ENCODE data around the gene MYOG.

MYOG gene

DNA sequence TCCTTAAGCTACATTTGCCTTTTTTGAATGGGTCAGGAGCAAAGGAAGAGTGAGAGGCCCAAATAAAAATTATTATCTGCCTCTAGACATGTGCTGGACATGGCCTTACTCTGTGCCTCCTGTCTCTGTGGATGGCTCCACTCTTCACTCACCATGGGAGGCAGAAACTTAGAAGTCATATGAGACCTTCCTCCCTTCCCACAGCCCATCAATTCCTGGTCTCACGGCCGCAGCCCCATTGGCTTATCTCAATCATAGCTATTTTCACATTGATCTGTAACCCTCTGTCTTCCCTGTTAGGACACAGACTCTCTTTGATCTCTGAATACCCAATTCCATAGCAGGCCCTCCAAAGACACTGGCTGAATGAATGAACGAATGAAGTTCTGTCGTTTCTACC lies 27.5 kb upstream of the MYOG start:
- Histone ChIP-seq H3K4me3 (ENCODE audit: low read depth in 1 of 2, low read length in 2 of 2) (no peak overlapping the region), H3K27ac (ENCODE audit: low read length) (no peak overlapping the region), H3K27me3 (ENCODE audit: low read depth, low read length) (peaks cover 8% of the 10 kb centered on the region), H3K36me3 (ENCODE audit: control insufficient read depth in 1 of 2, insufficient read depth in 2 of 2, low read length in 2 of 2) (no peaks in the 10 kb centered on the region), H3K9me3 (ENCODE audit: control insufficient read depth in 1 of 2, low read length in 2 of 2) (no peaks in the 10 kb centered on the region), H3K4me1 (ENCODE audit: control insufficient read depth in 1 of 2, insufficient read depth in 2 of 2, low read length in 2 of 2) (no peaks in the 10 kb centered on the region)

DNA sequence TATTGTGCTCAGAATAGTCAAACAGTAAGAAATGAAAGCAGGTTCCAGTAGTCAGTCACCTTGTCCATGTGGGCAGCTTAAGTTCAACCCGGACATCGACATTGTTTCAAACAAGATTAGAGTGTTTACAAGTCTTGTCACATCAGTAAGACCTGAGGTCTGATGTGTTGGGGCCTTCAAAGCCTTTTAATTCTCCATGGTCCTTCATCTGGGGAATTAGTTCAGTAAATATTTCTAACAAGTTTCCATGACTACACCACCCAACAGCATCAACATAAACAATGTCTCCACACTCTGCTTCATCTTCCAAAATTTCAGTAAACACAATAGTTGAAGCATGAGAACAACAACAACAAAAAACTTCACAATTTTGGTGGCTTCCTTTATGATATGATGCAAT lies 26.7 kb upstream of the MYOG start:
- H3K4me3 ChIP-seq (ENCODE audit: low read depth in 1 of 2, low read length in 2 of 2), result no peak overlapping the region
- no peaks in the 10 kb centered on the region for H3K4me1 ChIP-seq (ENCODE audit: control insufficient read depth in 1 of 2, insufficient read depth in 2 of 2, low read length in 2 of 2)
- no peaks in the 10 kb centered on the region for H3K36me3 ChIP-seq (ENCODE audit: control insufficient read depth in 1 of 2, insufficient read depth in 2 of 2, low read length in 2 of 2)
- H3K27me3 ChIP-seq (ENCODE audit: low read depth, low read length), result peaks cover under 1% of the 10 kb centered on the region
- no peaks in the 10 kb centered on the region for H3K9me3 ChIP-seq (ENCODE audit: control insufficient read depth in 1 of 2, low read length in 2 of 2)
- H3K27ac ChIP-seq (ENCODE audit: low read length), result no peak overlapping the region

DNA sequence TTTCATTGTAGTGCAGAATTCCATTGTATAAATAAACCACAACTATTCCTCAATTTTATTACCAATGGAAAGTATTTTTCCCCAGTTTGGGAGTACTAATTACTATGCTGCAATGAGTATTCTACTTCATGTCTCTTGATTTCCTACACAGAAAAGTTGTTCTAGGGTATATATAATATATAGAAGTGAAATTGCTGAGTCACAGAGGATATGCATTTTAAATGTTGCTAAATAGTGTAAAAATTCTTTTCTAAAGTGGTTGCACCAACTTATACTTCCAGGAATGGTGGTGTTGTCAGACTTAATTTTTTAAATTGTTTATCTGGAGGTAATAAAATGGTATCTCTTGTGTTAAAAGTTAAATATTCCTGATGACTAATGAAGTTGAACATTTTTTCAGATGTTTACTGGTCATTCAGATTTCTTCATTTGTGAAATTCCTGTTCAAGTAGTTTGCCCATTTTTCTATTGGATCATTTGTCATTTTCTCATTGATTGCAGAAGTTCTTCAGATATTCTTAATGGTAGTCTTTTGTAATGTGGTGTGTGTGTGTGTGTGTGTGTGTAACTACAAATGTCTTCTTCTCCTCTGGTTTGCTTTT lies 19.1 kb upstream of the MYOG start:
- no peaks in the 10 kb centered on the region for H3K4me1 ChIP-seq (ENCODE audit: control insufficient read depth in 1 of 2, insufficient read depth in 2 of 2, low read length in 2 of 2)
- peaks cover 0 to 3% of the 10 kb centered on the region in 2 donors for H3K9me3 ChIP-seq (ENCODE audit: control insufficient read depth in 1 of 2, low read length in 2 of 2)
- H3K4me3 ChIP-seq (ENCODE audit: low read depth in 1 of 2, low read length in 2 of 2), result no peak overlapping the region
- no peaks in the 10 kb centered on the region for H3K27me3 ChIP-seq (ENCODE audit: low read depth, low read length)
- H3K27ac ChIP-seq (ENCODE audit: low read length), result no peak overlapping the region
- no peaks in the 10 kb centered on the region for H3K36me3 ChIP-seq (ENCODE audit: control insufficient read depth in 1 of 2, insufficient read depth in 2 of 2, low read length in 2 of 2)

DNA sequence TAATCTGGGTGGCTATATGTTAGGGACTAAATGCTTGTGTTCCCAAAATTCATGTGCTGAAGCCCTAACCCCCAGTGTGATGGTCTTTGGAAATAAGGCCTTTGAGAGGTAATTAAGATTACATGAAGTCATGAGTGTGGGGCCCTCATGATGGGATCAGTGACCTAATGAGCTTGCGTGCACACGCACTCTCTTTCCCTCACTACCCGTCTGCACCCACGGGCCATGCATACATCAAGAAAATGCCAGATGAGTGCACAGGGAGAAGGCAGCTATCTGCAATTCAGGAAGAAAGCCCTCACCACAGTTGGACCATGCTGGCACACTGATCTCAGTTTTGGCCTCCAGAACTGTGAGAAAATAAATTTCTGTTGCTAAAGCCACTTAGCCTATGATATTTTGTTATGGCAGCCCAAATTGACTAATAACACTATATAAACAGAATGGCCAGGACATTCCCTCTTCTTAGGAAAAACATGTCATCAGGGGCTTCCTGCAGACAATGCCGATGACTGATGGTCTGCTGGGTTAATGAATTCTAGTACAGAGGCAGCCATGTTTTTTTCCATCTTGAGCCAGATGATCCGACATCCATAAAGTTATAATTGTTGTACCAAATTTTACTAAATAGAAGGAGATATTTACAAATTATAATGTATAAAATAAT lies 18.1 kb upstream of the MYOG start:
- Histone ChIP-seq H3K27ac (ENCODE audit: low read length) (no peak overlapping the region), H3K9me3 (ENCODE audit: control insufficient read depth in 1 of 2, low read length in 2 of 2) (peaks cover 0 to 3% of the 10 kb centered on the region in 2 donors), H3K27me3 (ENCODE audit: low read depth, low read length) (no peaks in the 10 kb centered on the region), H3K4me1 (ENCODE audit: control insufficient read depth in 1 of 2, insufficient read depth in 2 of 2, low read length in 2 of 2) (no peaks in the 10 kb centered on the region), H3K36me3 (ENCODE audit: control insufficient read depth in 1 of 2, insufficient read depth in 2 of 2, low read length in 2 of 2) (no peaks in the 10 kb centered on the region), H3K4me3 (ENCODE audit: low read depth in 1 of 2, low read length in 2 of 2) (no peak overlapping the region)

DNA sequence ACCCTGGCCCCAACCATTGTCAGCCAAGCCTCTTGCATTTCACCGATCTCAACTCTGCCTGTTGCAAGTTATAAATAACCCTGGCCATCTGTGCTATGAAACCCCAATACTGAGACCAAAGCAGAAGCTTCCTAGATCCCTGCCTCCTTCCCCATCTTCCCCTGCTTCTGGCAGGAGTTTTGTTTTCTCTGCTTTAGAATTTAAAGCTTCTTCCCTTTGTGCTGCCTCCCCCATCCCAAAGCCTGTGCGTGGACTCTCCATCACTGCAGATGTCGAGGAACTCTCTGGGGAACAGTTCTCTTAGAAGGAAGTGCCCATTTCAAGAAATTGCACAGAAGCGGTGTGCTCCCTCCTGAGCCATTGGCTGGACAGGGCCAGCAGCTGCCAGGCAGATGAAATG lies 17.4 kb upstream of the MYOG start:
- H3K4me1 ChIP-seq (ENCODE audit: control insufficient read depth in 1 of 2, insufficient read depth in 2 of 2, low read length in 2 of 2), result no peaks in the 10 kb centered on the region
- H3K36me3 ChIP-seq (ENCODE audit: control insufficient read depth in 1 of 2, insufficient read depth in 2 of 2, low read length in 2 of 2), result no peaks in the 10 kb centered on the region
- H3K4me3 ChIP-seq (ENCODE audit: low read depth in 1 of 2, low read length in 2 of 2), result no peak overlapping the region

DNA sequence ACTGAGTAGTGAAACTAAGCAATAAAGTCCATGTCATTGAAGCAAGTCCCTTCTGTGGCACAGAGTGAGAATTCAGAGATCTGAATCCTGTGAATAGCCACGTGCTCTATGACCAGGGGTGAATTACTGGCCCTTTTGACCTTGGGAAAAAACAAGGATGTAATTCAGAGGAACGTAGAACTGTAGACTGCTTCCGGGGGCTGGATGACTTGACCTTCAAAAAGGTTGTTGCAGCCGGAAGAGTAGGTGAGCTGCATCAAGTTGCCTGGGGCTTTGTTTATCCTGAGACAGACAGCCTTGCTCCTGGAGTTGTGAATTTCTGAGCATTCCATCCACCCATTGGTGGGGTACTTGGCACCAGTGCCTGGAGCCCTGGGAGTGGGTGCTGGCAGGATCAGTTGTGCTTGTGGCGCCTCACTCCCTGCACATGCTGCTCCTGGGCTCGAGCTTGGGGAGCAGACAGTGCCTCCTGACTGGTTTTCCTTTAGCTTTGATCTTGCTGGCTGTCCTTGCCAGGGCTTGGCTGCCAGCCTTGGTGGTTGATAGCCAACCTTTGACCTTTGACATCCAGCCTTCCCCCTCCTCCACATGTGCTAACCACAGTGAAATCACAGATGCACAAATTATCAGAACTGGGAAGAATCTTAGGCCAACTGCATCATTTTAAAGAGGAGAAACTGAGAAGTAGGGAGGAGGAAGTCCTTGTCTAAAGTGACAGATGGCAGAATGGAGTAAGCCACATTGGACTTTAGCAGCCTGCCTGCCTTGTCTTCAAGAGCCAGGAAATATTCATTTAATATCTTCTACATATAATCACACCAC lies 16.2 kb upstream of the MYOG start:
- peaks cover 1 to 3% of the 10 kb centered on the region in 2 donors for H3K9me3 ChIP-seq (ENCODE audit: control insufficient read depth in 1 of 2, low read length in 2 of 2)
- no peaks in the 10 kb centered on the region for H3K27me3 ChIP-seq (ENCODE audit: low read depth, low read length)
- no peaks in the 10 kb centered on the region for H3K36me3 ChIP-seq (ENCODE audit: control insufficient read depth in 1 of 2, insufficient read depth in 2 of 2, low read length in 2 of 2)
- H3K27ac ChIP-seq (ENCODE audit: low read length), result no peak overlapping the region
- H3K4me3 ChIP-seq (ENCODE audit: low read depth in 1 of 2, low read length in 2 of 2), result no peak overlapping the region
- no peaks in the 10 kb centered on the region for H3K4me1 ChIP-seq (ENCODE audit: control insufficient read depth in 1 of 2, insufficient read depth in 2 of 2, low read length in 2 of 2)

More for the DNA sequence above, 17.4 kb upstream of the MYOG start:
- Histone ChIP-seq H3K27me3 (ENCODE audit: low read depth, low read length) (no peaks in the 10 kb centered on the region), H3K27ac (ENCODE audit: low read length) (no peak overlapping the region), H3K9me3 (ENCODE audit: control insufficient read depth in 1 of 2, low read length in 2 of 2) (peaks cover 0 to 3% of the 10 kb centered on the region in 2 donors)

DNA sequence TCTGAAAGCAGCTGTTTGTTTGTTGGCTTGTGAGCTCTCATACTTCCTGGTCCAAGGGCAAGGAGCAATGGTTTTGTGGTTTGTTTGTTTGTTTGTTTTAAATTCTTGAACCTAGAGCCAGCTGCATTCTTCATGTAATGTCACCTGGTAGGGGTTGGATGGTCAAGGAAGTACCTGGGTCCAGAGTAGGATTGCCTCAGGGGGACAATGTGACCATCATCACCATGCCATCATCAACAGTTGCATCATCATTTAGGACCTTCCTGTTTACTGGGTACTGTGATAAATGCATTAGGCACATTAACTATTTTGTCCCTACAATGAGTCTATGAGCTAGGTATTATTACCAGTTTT lies 14.7 kb upstream of the MYOG start:
- Histone ChIP-seq H3K4me3 (ENCODE audit: low read depth in 1 of 2, low read length in 2 of 2) (no peak overlapping the region), H3K27me3 (ENCODE audit: low read depth, low read length) (no peaks in the 10 kb centered on the region), H3K9me3 (ENCODE audit: control insufficient read depth in 1 of 2, low read length in 2 of 2) (peaks cover 2 to 5% of the 10 kb centered on the region in 2 donors), H3K4me1 (ENCODE audit: control insufficient read depth in 1 of 2, insufficient read depth in 2 of 2, low read length in 2 of 2) (no peaks in the 10 kb centered on the region), H3K27ac (ENCODE audit: low read length) (no peak overlapping the region), H3K36me3 (ENCODE audit: control insufficient read depth in 1 of 2, insufficient read depth in 2 of 2, low read length in 2 of 2) (no peaks in the 10 kb centered on the region)

DNA sequence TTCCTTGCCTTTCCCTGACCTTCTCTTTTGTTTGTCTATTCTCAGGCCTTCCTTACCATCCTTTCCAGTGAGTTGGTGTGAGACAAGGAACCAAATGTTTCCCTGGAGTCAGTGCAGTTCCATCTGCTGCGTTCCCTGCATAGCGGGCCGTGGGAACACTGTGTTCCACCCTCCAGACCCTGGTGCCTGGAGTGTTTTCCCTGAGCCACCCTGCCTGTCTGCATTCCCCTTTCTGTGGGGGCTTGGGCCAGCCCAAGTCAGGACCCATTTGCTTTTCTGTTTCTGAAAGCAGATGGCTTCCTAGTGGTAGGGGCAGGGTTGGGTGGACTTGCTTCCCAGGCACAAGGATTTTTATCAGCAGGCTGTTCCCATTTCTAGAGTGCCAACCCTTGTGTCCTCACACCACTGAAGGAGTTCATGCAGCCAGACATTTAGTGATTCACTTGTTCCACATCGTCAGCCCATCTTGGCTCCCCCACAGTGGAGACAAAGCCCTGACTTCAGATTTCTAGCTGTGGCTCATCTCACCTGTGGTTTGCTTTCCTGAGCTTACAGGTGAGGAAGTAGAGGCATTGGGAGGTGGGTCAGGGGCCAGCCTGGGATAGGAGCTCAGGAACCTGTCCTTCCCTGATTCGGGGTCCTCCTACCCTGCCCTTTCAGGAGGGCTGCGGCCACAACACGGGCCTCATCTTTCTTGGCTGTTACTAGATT lies 14.1 kb upstream of the MYOG start:
- Histone ChIP-seq H3K4me3 (ENCODE audit: low read depth in 1 of 2, low read length in 2 of 2) (no peak overlapping the region), H3K9me3 (ENCODE audit: control insufficient read depth in 1 of 2, low read length in 2 of 2) (peaks cover 4 to 11% of the 10 kb centered on the region in 2 donors), H3K36me3 (ENCODE audit: control insufficient read depth in 1 of 2, insufficient read depth in 2 of 2, low read length in 2 of 2) (no peaks in the 10 kb centered on the region), H3K4me1 (ENCODE audit: control insufficient read depth in 1 of 2, insufficient read depth in 2 of 2, low read length in 2 of 2) (no peaks in the 10 kb centered on the region), H3K27me3 (ENCODE audit: low read depth, low read length) (no peaks in the 10 kb centered on the region), H3K27ac (ENCODE audit: low read length) (no peak overlapping the region)

DNA sequence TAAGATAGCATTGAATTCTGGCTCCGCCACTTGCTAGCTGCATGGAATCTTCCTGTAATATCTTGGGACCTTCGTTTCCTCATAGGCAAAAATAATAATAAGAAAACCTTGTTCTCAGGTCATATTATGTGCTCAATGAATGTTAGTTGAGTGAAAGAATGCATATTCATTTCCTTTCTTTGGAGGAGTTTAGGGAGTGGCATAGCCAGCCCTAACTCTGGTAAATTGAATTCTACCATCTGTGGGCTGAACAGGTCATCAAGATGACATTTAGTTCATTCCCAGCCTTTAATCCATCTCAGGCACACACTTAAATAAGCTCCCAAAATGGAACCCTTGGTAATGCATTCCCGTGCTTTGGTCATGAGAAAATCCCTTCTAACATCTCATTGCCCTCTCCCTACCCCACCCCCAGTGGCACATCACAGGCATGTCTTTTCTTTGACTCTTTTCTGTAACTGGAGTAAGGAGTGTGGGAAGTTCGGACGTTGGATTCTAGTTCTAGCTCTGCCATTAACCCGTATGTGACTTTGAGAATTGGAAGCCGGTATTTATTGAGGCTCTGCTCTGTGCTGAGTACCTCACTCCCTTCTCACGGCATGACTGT lies 13.2 kb upstream of the MYOG start:
- H3K4me1 ChIP-seq (ENCODE audit: control insufficient read depth in 1 of 2, insufficient read depth in 2 of 2, low read length in 2 of 2), result no peaks in the 10 kb centered on the region
- no peaks in the 10 kb centered on the region for H3K27me3 ChIP-seq (ENCODE audit: low read depth, low read length)
- no peak overlapping the region for H3K4me3 ChIP-seq (ENCODE audit: low read depth in 1 of 2, low read length in 2 of 2)
- peaks cover 7 to 15% of the 10 kb centered on the region in 2 donors for H3K9me3 ChIP-seq (ENCODE audit: control insufficient read depth in 1 of 2, low read length in 2 of 2)
- no peak overlapping the region for H3K27ac ChIP-seq (ENCODE audit: low read length)
- no peaks in the 10 kb centered on the region for H3K36me3 ChIP-seq (ENCODE audit: control insufficient read depth in 1 of 2, insufficient read depth in 2 of 2, low read length in 2 of 2)

DNA sequence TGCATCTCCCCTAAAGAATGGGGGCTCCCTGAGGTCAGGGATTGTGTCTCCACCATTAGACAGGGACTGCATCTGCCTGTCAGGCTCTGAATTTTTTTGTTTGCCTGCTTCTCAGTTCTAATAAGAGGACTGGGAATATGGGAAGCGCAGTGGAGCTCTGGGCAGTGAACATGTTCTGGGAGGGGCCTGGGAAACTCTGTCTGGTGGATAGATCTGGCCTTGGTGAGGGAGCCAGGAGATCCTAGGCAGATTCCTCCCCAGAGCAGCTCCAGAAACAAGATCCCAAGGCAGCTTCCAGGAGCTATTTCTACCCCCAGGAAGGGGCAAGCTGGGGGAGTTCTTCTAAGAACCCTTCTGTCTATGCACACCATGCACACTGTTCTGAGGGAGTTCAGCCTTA lies 12.6 kb upstream of the MYOG start:
- Histone ChIP-seq H3K9me3 (ENCODE audit: control insufficient read depth in 1 of 2, low read length in 2 of 2) (peaks cover 7 to 15% of the 10 kb centered on the region in 2 donors), H3K27ac (ENCODE audit: low read length) (no peak overlapping the region), H3K4me3 (ENCODE audit: low read depth in 1 of 2, low read length in 2 of 2) (no peak overlapping the region), H3K4me1 (ENCODE audit: control insufficient read depth in 1 of 2, insufficient read depth in 2 of 2, low read length in 2 of 2) (no peaks in the 10 kb centered on the region), H3K27me3 (ENCODE audit: low read depth, low read length) (no peaks in the 10 kb centered on the region), H3K36me3 (ENCODE audit: control insufficient read depth in 1 of 2, insufficient read depth in 2 of 2, low read length in 2 of 2) (no peaks in the 10 kb centered on the region)

DNA sequence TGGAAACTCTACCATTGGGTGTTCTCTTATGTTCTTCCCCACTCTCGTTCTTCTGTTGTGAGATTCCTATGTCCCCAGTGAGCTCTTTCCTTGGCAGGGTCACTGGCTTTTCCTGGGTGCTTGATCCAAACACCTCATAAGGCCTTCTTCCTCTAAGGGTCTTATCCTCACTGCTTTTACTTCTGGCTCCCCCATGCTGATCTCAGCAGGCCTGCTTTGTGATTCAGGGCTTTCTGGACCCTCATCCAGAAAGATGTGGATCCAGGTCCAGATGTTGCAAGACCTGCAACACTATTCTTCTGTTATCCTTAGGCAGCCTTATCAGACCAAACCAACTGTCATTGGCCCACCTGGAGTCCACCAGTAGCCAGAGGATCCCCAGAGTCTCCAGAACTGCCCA lies 11.2 kb upstream of the MYOG start:
- Histone ChIP-seq H3K36me3 (ENCODE audit: control insufficient read depth in 1 of 2, insufficient read depth in 2 of 2, low read length in 2 of 2) (no peaks in the 10 kb centered on the region), H3K4me1 (ENCODE audit: control insufficient read depth in 1 of 2, insufficient read depth in 2 of 2, low read length in 2 of 2) (no peaks in the 10 kb centered on the region), H3K27ac (ENCODE audit: low read length) (no peak overlapping the region), H3K9me3 (ENCODE audit: control insufficient read depth in 1 of 2, low read length in 2 of 2) (peaks cover 7 to 15% of the 10 kb centered on the region in 2 donors), H3K27me3 (ENCODE audit: low read depth, low read length) (no peaks in the 10 kb centered on the region), H3K4me3 (ENCODE audit: low read depth in 1 of 2, low read length in 2 of 2) (no peak overlapping the region)

All from muscle layer of duodenum (tissue), 2 donors.